ENCODE data around the gene DIPK2B. TPM values are rescaled to one million over a fixed set of nuclear protein-coding genes. Genes with fewer than 3 reads are reported as not detected.
A peak's percentile ranks its signal among the peaks of the same experiment; 100 is the strongest.

The DIPK2B gene
- total RNA-seq, result 10 to 100 TPM in 1 of 4 donors, 1 to 10 TPM in 3; 1.1 to 11.6 (median 5.0) TPM

DNA sequence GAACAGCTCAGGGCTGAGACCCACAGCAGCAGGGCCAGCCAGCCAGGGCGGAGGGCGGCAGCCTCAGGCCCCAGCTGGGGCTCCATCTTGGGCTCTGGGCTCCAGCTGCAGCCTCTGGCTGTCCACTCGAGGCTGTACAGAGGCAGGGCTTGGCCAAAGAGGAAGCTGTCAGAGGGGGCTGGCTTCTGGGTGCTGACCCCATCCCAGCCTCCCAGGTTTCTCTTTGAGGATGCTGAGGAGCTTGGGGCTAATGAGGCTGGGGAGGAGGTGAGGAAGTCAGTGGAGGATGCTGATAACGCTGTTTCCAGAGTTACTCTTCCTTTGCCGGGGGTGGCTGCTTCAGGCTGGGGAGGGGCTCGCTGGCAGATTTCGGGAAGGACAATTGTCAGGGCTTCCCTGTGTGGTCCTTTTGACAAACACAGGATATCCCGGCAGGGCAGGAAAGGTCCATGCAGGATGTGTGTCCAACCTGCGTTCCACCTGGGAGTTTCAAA is at the start of gene DIPK2B:
Gene DIPK2B (minus strand): TSS at position 136 of the 494 bp plus-strand sequence. CDS start 50 bp downstream, at position 86.
- Histone ChIP-seq H3K27ac (peak within 1 kb of the TSS in 3 of 4 donors; percentile 11 to 57 (median 50)), H3K4me3 (peak within 1 kb of the TSS in 3 of 4 donors; percentile 15 to 45 (median 30)), H3K27me3 (peaks cover 0 to 3% (median 0%) of the 10 kb centered on the region in 4 donors), H3K36me3 (no peaks in the 10 kb centered on the region), H3K9me3 (peaks cover 0 to under 1% (median 0%) of the 10 kb centered on the region in 3 donors), H3K4me1 (no peaks in the 10 kb centered on the region)
- peak in 1 of 4 donors; percentile 34 for TF ChIP-seq POLR2A (IDR thresholded peaks at IDR 0.05)
- TF ChIP-seq, protein P1, sequence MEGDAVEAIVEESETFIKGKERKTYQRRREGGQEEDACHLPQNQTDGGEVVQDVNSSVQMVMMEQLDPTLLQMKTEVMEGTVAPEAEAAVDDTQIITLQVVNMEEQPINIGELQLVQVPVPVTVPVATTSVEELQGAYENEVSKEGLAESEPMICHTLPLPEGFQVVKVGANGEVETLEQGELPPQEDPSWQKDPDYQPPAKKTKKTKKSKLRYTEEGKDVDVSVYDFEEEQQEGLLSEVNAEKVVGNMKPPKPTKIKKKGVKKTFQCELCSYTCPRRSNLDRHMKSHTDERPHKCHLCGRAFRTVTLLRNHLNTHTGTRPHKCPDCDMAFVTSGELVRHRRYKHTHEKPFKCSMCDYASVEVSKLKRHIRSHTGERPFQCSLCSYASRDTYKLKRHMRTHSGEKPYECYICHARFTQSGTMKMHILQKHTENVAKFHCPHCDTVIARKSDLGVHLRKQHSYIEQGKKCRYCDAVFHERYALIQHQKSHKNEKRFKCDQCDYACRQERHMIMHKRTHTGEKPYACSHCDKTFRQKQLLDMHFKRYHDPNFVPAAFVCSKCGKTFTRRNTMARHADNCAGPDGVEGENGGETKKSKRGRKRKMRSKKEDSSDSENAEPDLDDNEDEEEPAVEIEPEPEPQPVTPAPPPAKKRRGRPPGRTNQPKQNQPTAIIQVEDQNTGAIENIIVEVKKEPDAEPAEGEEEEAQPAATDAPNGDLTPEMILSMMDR (IDR thresholded peaks at IDR 0.05), result no peak
- intact Hi-C loops (cut with DNase I), result no loop called here
- no peak for DNase-seq
- 40 to 66% methylated on average over 2 to 8 of the region's 9 CpGs for WGBS, 2 donors

DNA sequence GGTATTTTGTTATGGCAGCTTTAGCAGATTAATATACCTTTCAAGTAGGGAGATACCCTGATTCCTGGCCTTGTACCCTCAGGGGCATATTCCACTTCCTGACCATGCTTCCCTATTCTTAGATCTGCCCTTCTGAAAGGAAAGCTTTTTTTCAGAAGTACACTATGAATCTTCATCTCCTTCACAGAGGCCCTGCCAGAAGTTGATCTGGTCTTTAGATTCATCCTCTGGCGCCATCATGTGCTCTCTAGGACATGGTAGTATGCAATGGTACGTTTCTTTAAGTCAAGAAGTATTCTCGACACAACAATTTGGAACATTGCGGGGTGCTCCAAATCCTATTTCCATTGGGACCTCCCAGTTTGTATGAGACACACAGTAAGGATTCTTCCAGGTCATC is 39.6 kb upstream of the DIPK2B start:
- intact Hi-C loops (cut with DNase I), result no loop called here
- no peak overlapping the region for H3K27ac ChIP-seq
- no peaks in the 10 kb centered on the region for H3K27me3 ChIP-seq
- TF ChIP-seq, protein P1 (IDR thresholded peaks at IDR 0.05), result no peak
- TF ChIP-seq POLR2A (IDR thresholded peaks at IDR 0.05), result no peak
- no peak for DNase-seq
- H3K4me3 ChIP-seq, result no peak overlapping the region
- H3K9me3 ChIP-seq, result no peaks in the 10 kb centered on the region
- 78 to 93% methylated on average over 2 to 3 of the region's 4 CpGs for WGBS, 2 donors
- H3K36me3 ChIP-seq, result no peaks in the 10 kb centered on the region
- no peaks in the 10 kb centered on the region for H3K4me1 ChIP-seq

GRCh38 chrX:45238489-45238888 is 37.8 kb upstream of the DIPK2B start:
- Histone ChIP-seq H3K9me3 (no peaks in the 10 kb centered on the region), H3K36me3 (no peaks in the 10 kb centered on the region), H3K27ac (no peak overlapping the region), H3K4me3 (no peak overlapping the region), H3K27me3 (no peaks in the 10 kb centered on the region), H3K4me1 (no peaks in the 10 kb centered on the region)
- intact Hi-C loops (cut with DNase I), result no loop called here
- DNase-seq, result no peak
- 69% methylated on average over 1 of the region's 1 CpG; no CpG with 5 or more reads in 1 of the 2 donors for WGBS, 2 donors
- TF ChIP-seq POLR2A (IDR thresholded peaks at IDR 0.05), result no peak
- TF ChIP-seq, protein P1 (IDR thresholded peaks at IDR 0.05), result no peak

DNA sequence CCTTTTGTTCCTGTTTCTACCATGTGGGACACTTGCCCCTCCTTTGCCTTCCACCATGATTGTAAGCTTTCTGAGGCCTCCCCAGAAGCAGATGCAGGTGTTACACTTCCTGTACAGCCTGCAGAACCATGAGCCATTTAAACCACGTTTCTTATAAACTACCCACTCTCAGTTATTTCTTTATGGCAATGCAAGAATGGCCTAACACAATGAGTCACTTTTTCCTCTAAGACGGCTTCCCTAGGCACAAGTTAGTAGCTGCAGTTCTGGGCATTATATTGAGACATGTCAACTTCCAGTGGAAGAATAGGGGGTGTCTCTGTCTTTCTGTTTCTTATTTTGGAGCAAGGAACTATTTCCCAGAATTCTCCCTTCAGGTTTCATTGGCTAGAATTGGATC is 32.9 kb upstream of the DIPK2B start:
- intact Hi-C loops (cut with DNase I), result no loop called here
- Histone ChIP-seq H3K4me1 (no peaks in the 10 kb centered on the region), H3K9me3 (no peaks in the 10 kb centered on the region), H3K36me3 (no peaks in the 10 kb centered on the region), H3K27me3 (no peaks in the 10 kb centered on the region), H3K4me3 (no peak overlapping the region), H3K27ac (no peak overlapping the region)
- 25 to 38% methylated on average over 2 of the region's 2 CpGs for WGBS, 2 donors
- TF ChIP-seq, protein P1 (IDR thresholded peaks at IDR 0.05), result no peak
- TF ChIP-seq POLR2A (IDR thresholded peaks at IDR 0.05), result no peak
- no peak for DNase-seq

DNA sequence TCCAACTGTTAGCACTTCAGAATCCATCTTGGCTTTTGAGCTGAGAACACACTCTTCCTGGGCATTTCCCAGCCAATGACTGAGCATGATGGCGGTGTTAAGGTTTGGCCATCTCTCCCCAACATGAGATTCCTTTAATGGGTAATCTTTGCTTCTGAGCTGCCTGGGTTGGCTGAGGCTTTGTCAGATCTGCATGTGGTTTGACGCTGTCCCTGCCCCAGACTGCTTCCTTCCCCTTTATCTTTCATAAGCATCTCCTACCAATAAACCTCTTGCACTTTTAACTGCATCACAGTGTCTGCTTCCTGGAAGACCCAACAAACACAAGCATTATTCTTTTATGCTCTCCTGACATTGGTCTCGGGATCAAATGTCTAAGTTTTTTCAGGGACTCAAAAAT is 31.5 kb upstream of the DIPK2B start:
- no peak for TF ChIP-seq POLR2A (IDR thresholded peaks at IDR 0.05)
- TF ChIP-seq, protein P1 (IDR thresholded peaks at IDR 0.05), result no peak
- 66 to 71% methylated on average over 3 of the region's 3 CpGs for WGBS, 2 donors
- Histone ChIP-seq H3K4me1 (no peaks in the 10 kb centered on the region), H3K27ac (no peak overlapping the region), H3K4me3 (no peak overlapping the region), H3K36me3 (no peaks in the 10 kb centered on the region), H3K27me3 (no peaks in the 10 kb centered on the region), H3K9me3 (no peaks in the 10 kb centered on the region)
- no peak for DNase-seq
- intact Hi-C loops (cut with DNase I), result no loop called here

Measured in esophagus squamous epithelium (tissue), 5 donors.